ENCODE measurements around the gene LMNA.

Gene LMNA

DNA sequence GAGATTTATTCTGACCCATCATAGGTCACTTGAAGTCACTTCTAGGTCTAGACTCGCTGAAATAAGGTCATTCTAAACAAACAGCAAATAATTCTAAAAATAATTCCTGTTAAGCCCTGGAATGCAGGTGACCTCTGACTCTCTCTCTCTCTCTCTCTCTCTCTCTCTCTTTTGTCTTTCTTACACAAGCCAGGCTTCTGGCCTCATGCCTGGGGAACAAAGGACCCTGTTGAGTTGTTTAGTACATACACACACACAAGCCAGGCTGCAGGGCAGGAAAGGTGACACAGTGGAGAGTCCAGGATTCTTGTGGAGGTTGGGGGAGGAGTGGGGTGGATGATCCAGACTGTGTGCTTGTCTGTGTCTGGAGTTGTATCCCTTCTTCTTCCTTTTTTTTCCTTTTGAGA lies 28.3 kb upstream of the LMNA start:
- in situ Hi-C loops (cut with HindIII; ENCODE audit: low pct_unique_long_range_greater_than_20kb, low sequenced_read_pairs) = no loop called here
- no peak for TF ChIP-seq JUND (IDR thresholded peaks at IDR 0.05; ENCODE audit: low read depth)
- DNase-seq (ENCODE audit: low read depth in 1 of 2, low spot score in 1 of 2) = peak in 1 of 2 experiments; percentile 82

DNA sequence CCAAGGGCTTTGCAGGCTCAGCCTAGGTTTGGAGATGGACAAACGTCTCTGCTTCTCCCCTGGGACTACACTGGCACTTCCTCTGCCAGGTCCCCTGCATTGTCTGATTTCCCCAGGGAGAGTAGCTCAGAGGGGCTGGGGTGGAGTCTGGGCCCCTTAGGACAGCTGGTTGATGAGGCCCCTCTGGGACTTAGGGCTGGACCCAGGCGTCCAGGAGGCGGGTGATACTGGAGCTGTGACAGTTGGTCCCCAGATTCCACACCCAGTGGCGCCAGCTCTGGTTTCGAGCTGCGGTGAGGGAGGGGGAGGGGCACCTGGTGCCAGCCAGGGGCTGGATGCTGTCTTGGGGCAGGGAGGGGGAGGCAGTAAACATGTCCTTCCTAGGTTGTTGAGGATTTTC lies 24.8 kb upstream of the LMNA start:
- in situ Hi-C loops (cut with HindIII; ENCODE audit: low pct_unique_long_range_greater_than_20kb, low sequenced_read_pairs) = no loop called here
- TF ChIP-seq JUND (IDR thresholded peaks at IDR 0.05; ENCODE audit: low read depth) = no peak
- no peak for DNase-seq (ENCODE audit: low read depth in 1 of 2, low spot score in 1 of 2)

DNA sequence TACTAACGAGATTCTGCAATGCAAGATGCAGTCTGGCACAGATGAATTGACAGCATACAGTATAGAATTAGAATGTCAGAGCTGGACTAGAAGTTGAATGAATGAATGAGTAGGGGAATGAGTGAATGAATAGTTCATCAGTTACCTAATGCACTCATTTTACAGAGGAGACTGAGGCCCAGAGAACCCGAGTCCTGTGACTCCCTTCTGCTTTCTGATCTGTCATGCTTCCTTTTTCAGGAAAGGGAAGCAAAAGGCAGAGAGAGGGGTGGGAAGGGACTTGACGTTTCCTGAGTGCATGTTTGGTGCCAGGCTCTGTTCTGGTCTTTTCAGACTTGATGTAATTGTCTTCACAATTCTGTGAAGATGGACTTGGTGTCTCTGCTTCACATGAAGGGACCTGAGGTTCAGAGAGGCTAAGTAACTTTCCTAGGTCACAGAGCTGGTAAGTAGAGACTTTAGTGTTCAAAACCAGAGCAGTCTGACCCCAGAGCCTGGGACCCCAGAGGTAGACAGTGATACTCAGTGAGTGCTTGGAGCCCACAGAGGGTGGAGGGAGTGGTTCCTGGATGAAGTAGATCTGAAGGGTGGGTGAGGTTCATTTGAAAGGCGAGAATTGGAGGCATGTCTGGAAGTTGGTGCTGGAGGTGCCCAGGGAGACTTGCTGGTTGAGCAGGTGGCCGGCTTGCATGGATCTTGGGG lies 24.2 kb upstream of the LMNA start:
- in situ Hi-C loops (cut with HindIII; ENCODE audit: low pct_unique_long_range_greater_than_20kb, low sequenced_read_pairs) = no loop called here
- TF ChIP-seq JUND (IDR thresholded peaks at IDR 0.05; ENCODE audit: low read depth) = no peak
- no peak for DNase-seq (ENCODE audit: low read depth in 1 of 2, low spot score in 1 of 2)

DNA sequence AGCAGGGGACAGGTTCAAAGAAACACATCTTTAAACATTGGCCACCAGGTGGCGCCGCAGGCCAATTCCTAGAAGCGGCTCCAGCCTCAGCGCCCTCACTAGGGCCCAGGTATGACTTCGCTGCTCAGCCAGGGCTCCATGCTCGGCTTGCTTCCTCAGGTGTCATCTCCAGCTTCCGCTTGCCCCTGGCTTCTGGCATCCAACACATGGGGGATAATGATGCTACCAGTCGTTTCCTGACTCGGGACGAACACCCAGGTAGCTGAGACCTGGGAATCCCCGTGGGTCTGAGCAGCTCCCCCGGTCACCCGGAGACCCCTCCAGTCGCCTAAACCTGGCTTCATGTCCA lies 23.7 kb upstream of the LMNA start:
- in situ Hi-C loops (cut with HindIII; ENCODE audit: low pct_unique_long_range_greater_than_20kb, low sequenced_read_pairs) = no loop called here
- no peak for TF ChIP-seq JUND (IDR thresholded peaks at IDR 0.05; ENCODE audit: low read depth)
- DNase-seq (ENCODE audit: low read depth in 1 of 2, low spot score in 1 of 2) = peak; percentile 77 to 93

DNA sequence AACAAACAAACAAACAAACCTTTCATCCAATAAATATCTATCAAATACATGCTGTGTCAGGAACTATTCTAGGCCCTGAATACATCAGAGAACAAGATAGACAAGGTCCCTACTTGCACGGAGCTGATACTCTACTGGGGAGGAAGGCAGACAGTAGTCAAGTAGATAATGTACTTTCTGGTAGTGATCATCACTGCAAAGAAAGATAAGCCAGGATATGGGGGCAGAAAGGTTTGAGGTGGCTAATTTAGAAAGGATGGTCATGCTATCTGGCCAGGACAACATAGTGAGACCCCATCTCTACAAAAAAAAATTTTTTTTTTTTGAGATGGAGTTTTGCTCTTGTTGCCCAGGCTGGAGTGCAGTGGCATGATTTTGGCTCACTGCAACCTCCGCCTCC lies 22.9 kb upstream of the LMNA start:
- TF ChIP-seq JUND (IDR thresholded peaks at IDR 0.05; ENCODE audit: low read depth) = no peak
- no peak for DNase-seq (ENCODE audit: low read depth in 1 of 2, low spot score in 1 of 2)
- in situ Hi-C loops (cut with HindIII; ENCODE audit: low pct_unique_long_range_greater_than_20kb, low sequenced_read_pairs) = no loop called here

DNA sequence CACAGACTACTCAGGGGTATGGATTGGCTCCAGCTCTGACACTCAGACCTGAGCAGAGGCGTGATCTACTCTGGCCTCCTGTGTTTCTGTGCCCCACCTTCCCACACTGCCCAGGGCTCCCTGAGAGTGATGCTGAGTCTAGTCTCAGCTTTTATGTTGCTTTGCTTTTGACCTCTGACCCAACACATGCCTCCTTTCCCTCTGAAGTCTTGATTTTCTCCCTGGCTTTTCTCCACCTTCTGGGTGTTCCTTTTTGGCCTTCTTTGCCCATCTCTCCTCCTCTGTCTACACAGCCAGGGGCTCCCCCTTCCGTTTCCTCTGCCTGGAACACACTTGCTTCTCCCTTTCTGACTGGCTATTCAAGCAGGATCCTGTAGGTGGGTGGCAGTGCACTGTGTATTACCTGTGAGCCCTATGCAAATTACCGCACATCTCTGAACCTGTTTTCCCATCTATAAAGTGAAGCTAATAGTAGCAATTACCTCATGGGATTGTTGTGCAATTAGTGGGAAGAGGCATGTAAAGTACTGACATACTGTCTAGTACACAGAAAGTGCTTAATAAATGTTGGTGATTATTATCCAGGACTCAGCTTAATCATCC lies 18.5 kb upstream of the LMNA start:
- in situ Hi-C loops (cut with HindIII; ENCODE audit: low pct_unique_long_range_greater_than_20kb, low sequenced_read_pairs) = no loop called here

DNA sequence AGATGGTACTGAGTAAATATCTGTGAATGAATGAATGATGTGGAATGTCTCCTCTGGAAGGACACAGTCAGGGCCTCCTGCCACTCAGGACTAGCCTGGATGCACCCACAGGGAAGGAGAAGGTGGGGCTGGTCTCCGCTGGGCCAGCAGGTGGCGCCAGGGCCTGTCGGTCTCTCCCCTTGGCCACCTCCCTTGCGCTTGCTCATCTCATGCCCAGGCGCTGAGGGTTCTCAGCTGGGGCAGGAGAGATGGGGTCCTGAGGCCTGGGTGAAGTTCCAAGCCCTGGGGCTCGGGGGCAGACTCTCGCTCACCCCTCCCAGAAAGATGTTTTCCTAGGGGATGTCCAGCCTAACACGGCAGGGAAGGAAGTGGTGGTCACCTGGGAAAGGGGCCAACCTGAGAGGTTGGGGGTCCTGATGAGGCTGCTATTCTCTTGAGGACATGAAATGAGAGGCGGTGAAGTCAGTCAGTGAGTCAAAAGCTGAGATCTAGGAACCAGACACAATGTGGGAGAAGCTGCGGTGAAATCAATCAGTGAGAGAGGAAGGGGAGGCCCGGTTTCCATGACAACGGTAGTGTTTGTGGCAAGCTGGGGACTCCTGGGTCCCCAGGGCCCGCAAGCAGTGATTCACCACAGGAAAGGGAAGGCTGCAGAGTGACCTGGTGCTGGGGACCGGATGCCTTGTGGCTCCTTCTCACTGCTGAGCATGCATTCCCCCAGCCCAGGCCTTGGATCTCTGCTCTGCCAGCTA lies 17.7 kb upstream of the LMNA start:
- TF ChIP-seq JUND (IDR thresholded peaks at IDR 0.05; ENCODE audit: low read depth) = no peak
- peak; percentile 83 to 89 for DNase-seq (ENCODE audit: low read depth in 1 of 2, low spot score in 1 of 2)
- in situ Hi-C loops (cut with HindIII; ENCODE audit: low pct_unique_long_range_greater_than_20kb, low sequenced_read_pairs) = no loop called here

More for the DNA sequence above, 18.5 kb upstream of the LMNA start:
- DNase-seq (ENCODE audit: low read depth in 1 of 2, low spot score in 1 of 2) = peak in 1 of 2 experiments; percentile 4
- TF ChIP-seq JUND (IDR thresholded peaks at IDR 0.05; ENCODE audit: low read depth) = no peak

DNA sequence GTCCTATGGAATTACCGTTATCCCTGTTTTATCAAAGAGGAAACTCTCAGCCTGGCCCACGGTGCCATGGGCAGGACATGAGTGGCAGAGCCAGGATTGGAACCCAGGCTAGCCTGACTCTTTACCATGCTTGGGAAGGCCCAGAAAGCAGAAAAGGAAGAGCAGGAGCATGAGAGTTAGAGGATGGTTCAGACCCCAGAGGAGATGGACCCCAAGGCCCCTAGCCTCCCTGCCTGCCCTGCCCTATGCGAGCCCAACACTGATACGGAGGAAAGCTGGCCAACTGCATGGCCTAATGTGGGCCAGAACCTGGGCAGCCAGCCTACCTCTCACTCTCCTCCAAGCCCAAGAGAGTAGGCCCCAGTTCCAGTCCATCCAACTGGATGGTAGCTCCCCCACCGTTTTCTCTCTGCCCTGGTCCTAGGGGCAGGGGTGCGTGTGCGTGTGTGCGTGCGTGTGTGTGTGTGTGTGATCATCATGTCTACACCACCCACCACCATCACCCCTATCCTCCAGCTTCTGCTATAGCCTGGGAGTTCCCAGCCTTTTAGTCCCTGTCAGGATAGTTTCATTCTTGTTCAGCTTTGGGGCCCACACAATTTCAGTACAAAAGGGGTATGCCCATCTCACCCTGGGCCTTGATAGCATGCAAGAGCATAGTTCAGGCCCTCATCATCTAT lies 16.9 kb upstream of the LMNA start:
- no peak for TF ChIP-seq JUND (IDR thresholded peaks at IDR 0.05; ENCODE audit: low read depth)
- no peak for DNase-seq (ENCODE audit: low read depth in 1 of 2, low spot score in 1 of 2)
- in situ Hi-C loops (cut with HindIII; ENCODE audit: low pct_unique_long_range_greater_than_20kb, low sequenced_read_pairs) = no loop called here

DNA sequence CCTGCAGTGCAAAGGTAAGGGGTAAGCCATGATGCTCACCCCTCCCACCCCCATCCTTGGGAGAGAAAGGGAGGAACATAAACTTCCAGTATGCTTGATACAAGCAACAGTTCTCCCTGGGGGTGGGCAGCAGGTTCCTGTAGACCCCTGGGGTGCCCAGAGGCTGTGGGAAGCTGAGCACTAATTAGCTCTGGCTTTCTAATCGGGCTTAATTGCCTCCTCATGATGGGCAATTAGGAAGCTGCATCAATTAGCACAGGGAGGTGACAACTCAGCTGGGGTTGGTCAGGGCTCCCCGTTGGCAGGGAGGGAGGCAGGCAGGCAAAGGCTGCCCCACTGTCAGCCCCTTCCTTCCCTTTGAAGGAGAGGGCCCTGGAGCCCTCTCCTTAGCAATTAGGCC lies 15.7 kb upstream of the LMNA start:
- in situ Hi-C loops (cut with HindIII; ENCODE audit: low pct_unique_long_range_greater_than_20kb, low sequenced_read_pairs) = no loop called here
- no peak for DNase-seq (ENCODE audit: low read depth in 1 of 2, low spot score in 1 of 2)
- TF ChIP-seq JUND (IDR thresholded peaks at IDR 0.05; ENCODE audit: low read depth) = no peak

DNA sequence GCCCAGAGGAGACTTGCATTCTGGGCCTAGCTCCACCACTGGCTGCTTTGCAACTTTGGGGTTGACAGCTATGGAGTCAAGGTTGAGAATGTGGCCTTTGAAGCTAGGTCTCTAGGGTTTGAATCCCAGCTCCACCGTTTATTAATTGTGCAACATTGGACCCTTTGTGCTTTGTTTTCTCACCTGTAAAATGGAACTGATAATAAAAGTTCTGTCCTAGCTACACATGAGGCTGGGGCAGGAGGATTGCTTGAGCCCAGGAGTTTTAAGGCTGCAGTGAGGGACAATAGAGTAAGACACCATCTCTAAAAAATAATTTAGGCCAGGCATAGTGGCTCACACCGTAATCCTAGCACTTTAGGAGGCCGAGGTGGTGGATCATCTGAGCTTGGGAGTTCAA lies 15.2 kb upstream of the LMNA start:
- in situ Hi-C loops (cut with HindIII; ENCODE audit: low pct_unique_long_range_greater_than_20kb, low sequenced_read_pairs) = no loop called here
- DNase-seq (ENCODE audit: low read depth in 1 of 2, low spot score in 1 of 2) = no peak
- no peak for TF ChIP-seq JUND (IDR thresholded peaks at IDR 0.05; ENCODE audit: low read depth)

DNA sequence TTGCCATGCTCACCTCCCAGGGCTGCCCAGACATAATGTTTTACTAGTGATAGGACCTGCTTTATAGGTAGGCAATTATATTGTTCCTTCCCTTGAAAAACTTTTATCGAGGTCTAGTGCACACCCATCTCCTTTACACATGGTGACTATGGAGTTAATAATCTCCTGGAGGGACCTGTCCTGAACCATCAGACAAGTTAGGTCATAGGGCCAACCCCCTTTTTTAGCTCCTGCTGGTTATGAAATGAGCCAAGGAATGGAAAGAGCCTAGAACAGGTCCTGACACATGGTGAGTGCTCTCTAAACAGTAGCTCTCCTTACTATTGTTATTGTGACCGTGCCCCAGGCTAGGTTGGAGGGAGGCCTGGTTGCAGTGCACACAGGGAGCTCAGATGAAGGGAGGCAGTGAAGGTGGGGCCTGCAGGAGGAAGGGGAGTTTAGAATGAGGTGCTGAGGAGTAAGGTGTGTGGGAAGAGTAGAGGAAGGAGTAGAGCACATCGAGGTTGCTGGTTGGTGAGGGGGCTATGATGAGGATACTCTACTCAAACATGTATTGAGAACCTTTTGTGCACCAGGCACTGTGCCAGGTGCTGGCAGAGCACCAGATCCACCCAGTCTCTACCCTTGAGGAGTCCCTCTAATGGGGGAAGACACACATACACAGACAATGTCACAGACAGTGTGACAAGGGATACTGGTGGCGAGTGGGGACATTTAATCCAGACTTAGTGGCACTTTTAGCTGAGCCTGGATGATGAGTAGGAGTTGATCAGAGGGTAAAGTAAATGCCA lies 14.1 kb upstream of the LMNA start:
- TF ChIP-seq JUND (IDR thresholded peaks at IDR 0.05; ENCODE audit: low read depth) = no peak
- peak in 1 of 2 experiments; percentile 76 for DNase-seq (ENCODE audit: low read depth in 1 of 2, low spot score in 1 of 2)
- in situ Hi-C loops (cut with HindIII; ENCODE audit: low pct_unique_long_range_greater_than_20kb, low sequenced_read_pairs) = no loop called here

DNA sequence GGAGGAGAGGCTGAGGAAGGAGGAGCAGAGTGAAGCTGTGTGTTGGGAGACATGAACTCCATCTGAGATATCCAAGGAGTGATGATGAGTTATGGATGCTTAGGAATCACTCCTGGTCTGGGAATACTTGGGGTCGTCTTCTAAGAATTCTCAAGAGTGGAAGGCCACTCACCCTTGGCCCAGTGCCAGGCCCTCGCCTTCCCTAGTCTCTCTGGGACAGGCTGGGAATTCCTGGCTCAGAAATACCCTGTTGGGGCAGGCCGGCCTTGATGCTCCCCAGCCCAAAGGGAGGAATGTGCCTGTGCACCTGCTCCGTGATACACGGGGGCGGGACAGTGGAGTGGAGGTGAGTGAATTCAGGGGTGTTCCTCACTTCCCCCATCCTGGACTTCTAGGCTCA lies 12.6 kb upstream of the LMNA start:
- no peak for TF ChIP-seq JUND (IDR thresholded peaks at IDR 0.05; ENCODE audit: low read depth)
- no peak for DNase-seq (ENCODE audit: low read depth in 1 of 2, low spot score in 1 of 2)
- in situ Hi-C loops (cut with HindIII; ENCODE audit: low pct_unique_long_range_greater_than_20kb, low sequenced_read_pairs) = no loop called here

Measured in T47D (cell line).